ENCODE data around the gene PDE3A. TPM values are rescaled to one million over a fixed set of nuclear protein-coding genes. Genes with fewer than 3 reads are reported as not detected.

Gene PDE3A
- total and polyA plus RNA-seq, 10 of the 15 experiments (the other 5 are each of a cell fraction or from before 2014, with no cell fraction given): 0.01 to 2.6 (median 1.5) TPM

- FAIRE-seq: no peak
These were observed 140.6 kb downstream of the PDE3A start for GRCh38 chr12:20508962-20509361.

More at GRCh38 chr12:20508962-20509361, 140.6 kb downstream of the PDE3A start:
- no peak overlapping the region for H3K9ac ChIP-seq (ENCODE audit: control insufficient read depth, insufficient read depth, low read length)
- H3K36me3 ChIP-seq (ENCODE audit: control insufficient read depth in 2 of 2, insufficient read depth in 2 of 2, low read length in 1 of 2): no peaks in the 10 kb centered on the region
- WGBS (ENCODE audit: insufficient coverage, insufficient replicate concordance, low lambda C conversion rate, missing lambda C conversion rate): 25% methylated on average over 5 of the region's 5 CpGs
- POLR2A ChIA-PET: no interaction called here
- CTCF ChIA-PET: interaction anchor here (1.3 kb wide), 1 partner anchor 13 kb away, joined by 3 read pairs; no protein-coding TSS in a partner anchor
- H4K20me1 ChIP-seq (ENCODE audit: control insufficient read depth, insufficient read depth): no peaks in the 10 kb centered on the region
- TF ChIP-seq CHD4 (IDR thresholded peaks at IDR 0.05) (no peak), TCF12 (IDR thresholded peaks at IDR 0.05; ENCODE audit: low read depth, low read length) (no peak), LARP7 (IDR thresholded peaks at IDR 0.05) (no peak), TARDBP (IDR thresholded peaks at IDR 0.05; ENCODE audit: borderline replicate concordance) (no peak), ZBTB40 (IDR thresholded peaks at IDR 0.05; ENCODE audit: borderline replicate concordance) (no peak), SPI1 (IDR thresholded peaks at IDR 0.05; ENCODE audit: borderline replicate concordance, insufficient read depth, low read depth, low read length) (no peak), ATF7 (IDR thresholded peaks at IDR 0.05; ENCODE audit: low read depth) (no peak), TCF3 (IDR thresholded peaks at IDR 0.05; ENCODE audit: borderline replicate concordance, insufficient read depth, low read depth, low read length) (no peak), EED (IDR thresholded peaks at IDR 0.05; ENCODE audit: low read depth) (no peak), ATF2 (IDR thresholded peaks at IDR 0.05; ENCODE audit: low read length) (no peak), JUNB (IDR thresholded peaks at IDR 0.05) (no peak), ZNF217 (IDR thresholded peaks at IDR 0.05) (no peak), CHD1 (IDR thresholded peaks at IDR 0.05; ENCODE audit: low read depth, low read length) (no peak), FOXK2 (IDR thresholded peaks at IDR 0.05) (no peak)
- TF ChIP-seq, protein P1, sequence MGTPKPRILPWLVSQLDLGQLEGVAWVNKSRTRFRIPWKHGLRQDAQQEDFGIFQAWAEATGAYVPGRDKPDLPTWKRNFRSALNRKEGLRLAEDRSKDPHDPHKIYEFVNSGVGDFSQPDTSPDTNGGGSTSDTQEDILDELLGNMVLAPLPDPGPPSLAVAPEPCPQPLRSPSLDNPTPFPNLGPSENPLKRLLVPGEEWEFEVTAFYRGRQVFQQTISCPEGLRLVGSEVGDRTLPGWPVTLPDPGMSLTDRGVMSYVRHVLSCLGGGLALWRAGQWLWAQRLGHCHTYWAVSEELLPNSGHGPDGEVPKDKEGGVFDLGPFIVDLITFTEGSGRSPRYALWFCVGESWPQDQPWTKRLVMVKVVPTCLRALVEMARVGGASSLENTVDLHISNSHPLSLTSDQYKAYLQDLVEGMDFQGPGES (IDR thresholded peaks at IDR 0.05): no peak
- TF ChIP-seq, protein P2, sequence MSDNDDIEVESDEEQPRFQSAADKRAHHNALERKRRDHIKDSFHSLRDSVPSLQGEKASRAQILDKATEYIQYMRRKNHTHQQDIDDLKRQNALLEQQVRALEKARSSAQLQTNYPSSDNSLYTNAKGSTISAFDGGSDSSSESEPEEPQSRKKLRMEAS (IDR thresholded peaks at IDR 0.05; ENCODE audit: low read depth, low read length): no peak
- TF ChIP-seq, protein P3, sequence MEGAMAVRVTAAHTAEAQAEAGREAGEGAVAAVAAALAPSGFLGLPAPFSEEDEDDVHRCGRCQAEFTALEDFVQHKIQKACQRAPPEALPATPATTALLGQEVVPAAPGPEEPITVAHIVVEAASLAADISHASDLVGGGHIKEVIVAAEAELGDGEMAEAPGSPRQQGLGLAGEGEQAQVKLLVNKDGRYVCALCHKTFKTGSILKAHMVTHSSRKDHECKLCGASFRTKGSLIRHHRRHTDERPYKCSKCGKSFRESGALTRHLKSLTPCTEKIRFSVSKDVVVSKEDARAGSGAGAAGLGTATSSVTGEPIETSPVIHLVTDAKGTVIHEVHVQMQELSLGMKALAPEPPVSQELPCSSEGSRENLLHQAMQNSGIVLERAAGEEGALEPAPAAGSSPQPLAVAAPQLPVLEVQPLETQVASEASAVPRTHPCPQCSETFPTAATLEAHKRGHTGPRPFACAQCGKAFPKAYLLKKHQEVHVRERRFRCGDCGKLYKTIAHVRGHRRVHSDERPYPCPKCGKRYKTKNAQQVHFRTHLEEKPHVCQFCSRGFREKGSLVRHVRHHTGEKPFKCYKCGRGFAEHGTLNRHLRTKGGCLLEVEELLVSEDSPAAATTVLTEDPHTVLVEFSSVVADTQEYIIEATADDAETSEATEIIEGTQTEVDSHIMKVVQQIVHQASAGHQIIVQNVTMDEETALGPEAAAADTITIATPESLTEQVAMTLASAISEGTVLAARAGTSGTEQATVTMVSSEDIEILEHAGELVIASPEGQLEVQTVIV (IDR thresholded peaks at IDR 0.05; ENCODE audit: borderline replicate concordance, partially characterized antibody): no peak
- no peaks in the 10 kb centered on the region for H3K9me3 ChIP-seq (replicated peaks; ENCODE audit: control insufficient read depth, insufficient read depth, low read length)
- RAD21 ChIA-PET (ENCODE audit: unreplicated experiment): no interaction called here
- BruUV-seq (replicated peaks): no TSS peak
- H3K4me2 ChIP-seq (ENCODE audit: control insufficient read depth, insufficient read depth): no peak overlapping the region
- in situ Hi-C loops (cut with MboI): no loop called here
- SMC1A ChIA-PET (ENCODE audit: uncharacterized antibody, unreplicated experiment): no interaction called here
- no peaks in the 10 kb centered on the region for H3K27me3 ChIP-seq (replicated peaks in 1 of 2; ENCODE audit: control insufficient read depth in 2 of 2, insufficient read depth in 2 of 2, low read length in 1 of 2)
- H3K79me2 ChIP-seq (ENCODE audit: control insufficient read depth, insufficient read depth, low read length): no peaks in the 10 kb centered on the region
- ATAC-seq (no peak), DNase-seq (ENCODE audit: low read depth, low spot score) (no peak)
- intact Hi-C loops (cut with micrococcal nuclease; ENCODE audit: unreplicated experiment): no loop called here
- no peak overlapping the region for H3K4me3 ChIP-seq
- H2AFZ ChIP-seq (ENCODE audit: control insufficient read depth, low read depth, low read length): no peak overlapping the region
- H3K27ac ChIP-seq (ENCODE audit: control insufficient read depth, insufficient read depth): no peak overlapping the region
- no peaks in the 10 kb centered on the region for H3K4me1 ChIP-seq (ENCODE audit: control insufficient read depth, insufficient read depth, low read length)
